Skeletal muscle satellite cell (primary cell): Measurements from ENCODE around the gene PEX26.
A peak's percentile ranks its signal among the peaks of the same experiment; 100 is the strongest.
"Not testable (repeated sequence)": the region's sequence is repeated elsewhere in the genome, so short reads cannot be mapped to it uniquely, and the experiment has no call there.

Experiments
- H3K27me3 ChIP-seq: 2 replicates; pipeline ENCODE4 v1.7.0; 2013; ENCODE audit warnings: low read length; ENCODE audit not compliant: control insufficient read depth, insufficient read depth
- H3K36me3 ChIP-seq: 2 replicates; pipeline ENCODE4 v1.7.0; 2013; ENCODE audit warnings: mild to moderate bottlenecking, control low read depth, low read length; ENCODE audit not compliant: insufficient read depth
- H3K4me1 ChIP-seq: 2 replicates; pipeline ENCODE4 v1.7.0; 2013; ENCODE audit warnings: low read length; ENCODE audit not compliant: control insufficient read depth, insufficient read depth
- H3K4me2 ChIP-seq: 2 replicates; pipeline ENCODE4 v1.7.0; 2013; ENCODE audit warnings: mild to moderate bottlenecking, low read length
- H3K4me3 ChIP-seq: 2 replicates; pipeline ENCODE4 v1.7.0; 2013; ENCODE audit warnings: low read length
- H3K9ac ChIP-seq: 2 replicates; pipeline ENCODE4 v1.7.0; 2013; ENCODE audit warnings: mild to moderate bottlenecking, low read depth, low read length, moderate library complexity
- H3K9me3 ChIP-seq: replicated peaks from 2 replicates; pipeline ENCODE4 v1.7.0; 2013; ENCODE audit warnings: mild to moderate bottlenecking, control low read depth, low read length

Gene PEX26

GRCh38 chr22:18058371-18059093 is 19.3 kb upstream of the PEX26 start:
- Histone ChIP-seq H3K36me3 (no peaks in the 10 kb centered on the region), H3K27me3 (no peaks in the 10 kb centered on the region), H3K4me3 (no peak overlapping the region), H3K4me1 (peaks cover 39% of the 10 kb centered on the region), H3K9me3 (no peaks in the 10 kb centered on the region), H3K9ac (no peak overlapping the region), H3K4me2 (no peak overlapping the region)

DNA sequence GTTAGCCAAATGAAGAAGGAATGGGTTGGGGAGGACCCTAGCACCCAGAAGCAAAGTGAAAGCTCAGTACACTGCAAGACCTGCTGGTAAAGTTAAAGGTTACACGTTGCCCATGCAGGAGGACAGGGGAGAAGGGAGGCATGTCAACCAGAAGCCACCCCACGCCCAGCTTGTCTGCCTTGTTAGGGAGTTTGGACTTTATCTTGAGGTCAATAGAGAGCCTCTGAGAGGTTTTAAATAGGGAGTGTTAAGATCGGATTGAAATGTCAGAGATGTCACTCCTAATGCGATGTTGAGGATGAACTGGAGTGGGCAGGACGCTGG is 18.7 kb upstream of the PEX26 start:
- Histone ChIP-seq H3K27me3 (no peaks in the 10 kb centered on the region), H3K36me3 (no peaks in the 10 kb centered on the region), H3K4me2 (no peak overlapping the region), H3K9ac (no peak overlapping the region), H3K9me3 (no peaks in the 10 kb centered on the region), H3K4me3 (no peak overlapping the region), H3K4me1 (peaks cover 39% of the 10 kb centered on the region)

DNA sequence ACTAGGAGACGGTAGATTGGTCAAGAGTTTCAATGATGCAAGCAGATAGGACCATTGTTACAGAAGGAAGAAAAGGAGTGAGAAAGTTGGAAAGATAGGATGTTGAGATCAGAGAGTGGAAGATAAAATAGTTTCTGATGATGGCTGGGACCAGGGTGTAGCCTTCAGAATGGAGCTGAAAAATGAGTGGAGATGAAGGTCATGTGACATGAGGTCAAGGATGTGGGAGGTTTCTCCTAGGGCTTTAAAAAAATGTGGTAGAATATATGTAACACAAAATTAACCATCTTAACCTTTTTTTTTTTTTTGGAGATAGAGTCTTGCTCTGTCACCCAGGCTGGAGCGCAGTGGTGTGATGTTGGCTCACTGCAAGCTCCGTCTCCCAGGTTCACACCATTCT is 18.3 kb upstream of the PEX26 start:
- Histone ChIP-seq H3K36me3 (no peaks in the 10 kb centered on the region), H3K9me3 (no peaks in the 10 kb centered on the region), H3K4me3 (no peak overlapping the region), H3K4me2 (no peak overlapping the region), H3K4me1 (peaks cover 39% of the 10 kb centered on the region), H3K9ac (no peak overlapping the region), H3K27me3 (no peaks in the 10 kb centered on the region)

DNA sequence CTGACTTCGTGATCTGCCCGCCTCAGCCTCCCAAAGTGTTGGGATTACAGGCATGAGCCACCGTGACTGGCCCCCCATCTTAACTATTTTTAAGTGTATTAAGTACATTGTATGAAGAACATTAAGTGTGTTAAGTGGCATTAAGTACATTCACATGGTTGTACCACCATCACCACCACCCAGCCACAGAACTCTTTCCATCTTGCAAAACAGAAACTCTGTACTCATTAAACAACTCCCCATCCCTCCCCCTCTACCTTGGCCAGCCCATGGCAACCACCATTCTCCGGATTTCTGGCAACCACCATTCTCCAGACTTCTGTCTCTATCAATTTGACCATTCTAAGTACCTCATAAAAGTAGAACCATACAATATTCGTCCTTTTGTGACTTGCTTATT is 17.8 kb upstream of the PEX26 start:
- Histone ChIP-seq H3K27me3 (no peaks in the 10 kb centered on the region), H3K9ac (no peak overlapping the region), H3K36me3 (no peaks in the 10 kb centered on the region), H3K4me3 (no peak overlapping the region), H3K4me2 (no peak overlapping the region), H3K9me3 (no peaks in the 10 kb centered on the region), H3K4me1 (peaks cover 39% of the 10 kb centered on the region)

DNA sequence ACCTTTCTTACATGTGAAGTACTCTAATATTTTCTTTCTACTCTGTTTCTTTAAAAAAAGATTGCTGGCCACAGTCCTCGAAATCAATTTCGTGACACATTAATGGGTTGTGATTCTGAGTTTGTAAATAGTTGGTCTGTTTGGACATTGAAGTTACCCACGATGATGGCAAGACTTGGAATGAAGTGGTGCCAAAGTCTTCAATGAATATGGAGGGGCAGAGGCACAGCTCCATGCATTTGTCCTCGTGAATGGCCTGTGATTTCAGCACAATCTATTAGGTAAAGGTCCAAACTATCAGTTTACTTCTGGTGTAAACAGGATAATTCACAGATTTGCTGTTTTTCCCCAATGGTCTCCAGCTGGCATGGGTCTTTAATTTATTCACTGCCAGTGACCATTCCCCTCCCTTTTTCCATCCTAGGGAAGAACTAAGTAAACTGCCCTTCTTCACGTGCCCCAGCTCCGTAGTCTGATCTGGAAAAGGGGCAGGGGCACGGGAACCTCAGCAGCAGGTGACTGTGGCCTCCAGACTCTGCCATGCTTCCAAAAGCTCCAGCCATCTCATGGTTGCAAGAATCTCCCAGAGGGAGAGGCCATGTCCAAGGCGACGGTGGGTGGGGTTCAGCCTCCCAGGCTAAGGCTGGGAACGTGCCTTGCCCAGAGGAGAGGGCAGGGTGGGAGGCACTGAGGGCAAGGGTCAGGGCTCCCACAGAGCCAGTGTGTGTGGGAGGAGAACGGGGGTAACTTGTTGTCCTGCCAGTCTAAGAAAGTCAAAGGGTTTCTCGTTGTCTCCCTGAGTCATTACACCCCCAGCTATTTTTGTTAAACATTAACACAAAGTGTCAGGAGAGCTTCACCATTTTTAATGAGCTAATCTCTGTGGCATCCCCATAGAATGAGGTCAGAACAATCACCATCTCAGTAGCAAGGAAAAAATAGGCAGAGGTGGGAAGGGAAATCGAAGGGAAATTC is 16.9 kb upstream of the PEX26 start:
- H3K27me3 ChIP-seq: peaks cover 8% of the 10 kb centered on the region
- no peak overlapping the region for H3K9ac ChIP-seq
- H3K4me1 ChIP-seq: peaks cover 34% of the 10 kb centered on the region

GRCh38 chr22:18062421-18062820 is 15.4 kb upstream of the PEX26 start:
- H3K4me3 ChIP-seq: no peak overlapping the region
- H3K36me3 ChIP-seq: no peaks in the 10 kb centered on the region
- no peak overlapping the region for H3K9ac ChIP-seq
- H3K9me3 ChIP-seq: no peaks in the 10 kb centered on the region
- H3K4me1 ChIP-seq: peaks cover 22% of the 10 kb centered on the region
- peaks cover 14% of the 10 kb centered on the region for H3K27me3 ChIP-seq
- H3K4me2 ChIP-seq: no peak overlapping the region

More for the DNA sequence above, 16.9 kb upstream of the PEX26 start:
- Histone ChIP-seq H3K36me3 (no peaks in the 10 kb centered on the region), H3K4me3 (peak overlapping the region; percentile 24), H3K4me2 (peak overlapping the region; percentile 38), H3K9me3 (no peaks in the 10 kb centered on the region)

- Histone ChIP-seq H3K9me3 (no peaks in the 10 kb centered on the region), H3K9ac (no peak overlapping the region), H3K27me3 (peaks cover 14% of the 10 kb centered on the region), H3K4me2 (no peak overlapping the region), H3K4me3 (no peak overlapping the region), H3K4me1 (peaks cover 24% of the 10 kb centered on the region), H3K36me3 (no peaks in the 10 kb centered on the region)
These were observed 14.5 kb upstream of the PEX26 start for GRCh38 chr22:18063306-18063705.

DNA sequence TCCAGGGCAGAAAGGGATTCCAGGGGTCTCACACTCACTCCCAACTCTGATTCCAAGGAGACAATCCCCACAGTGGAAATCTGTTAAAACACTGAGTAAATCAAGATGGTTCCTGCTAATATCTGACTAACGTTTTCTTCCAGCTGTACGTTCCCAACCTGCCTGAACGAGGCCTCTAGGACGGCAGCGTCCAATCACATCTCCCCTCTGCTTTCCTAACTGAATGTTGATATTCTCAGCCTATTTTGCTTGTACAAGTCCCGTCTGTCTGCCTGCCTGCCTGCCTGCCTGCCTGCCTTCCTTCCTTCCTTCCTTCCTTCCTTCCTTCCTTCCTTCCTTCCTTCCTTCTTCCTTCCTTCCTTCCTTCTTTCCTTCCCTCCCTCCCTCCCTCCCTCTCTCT is 14.1 kb upstream of the PEX26 start:
- not testable (repeated sequence) for H3K4me3 ChIP-seq, H3K36me3 ChIP-seq, H3K9ac ChIP-seq, H3K9me3 ChIP-seq, H3K4me2 ChIP-seq
- Histone ChIP-seq H3K4me1 (peaks cover 27% of the 10 kb centered on the region), H3K27me3 (peaks cover 14% of the 10 kb centered on the region)

DNA sequence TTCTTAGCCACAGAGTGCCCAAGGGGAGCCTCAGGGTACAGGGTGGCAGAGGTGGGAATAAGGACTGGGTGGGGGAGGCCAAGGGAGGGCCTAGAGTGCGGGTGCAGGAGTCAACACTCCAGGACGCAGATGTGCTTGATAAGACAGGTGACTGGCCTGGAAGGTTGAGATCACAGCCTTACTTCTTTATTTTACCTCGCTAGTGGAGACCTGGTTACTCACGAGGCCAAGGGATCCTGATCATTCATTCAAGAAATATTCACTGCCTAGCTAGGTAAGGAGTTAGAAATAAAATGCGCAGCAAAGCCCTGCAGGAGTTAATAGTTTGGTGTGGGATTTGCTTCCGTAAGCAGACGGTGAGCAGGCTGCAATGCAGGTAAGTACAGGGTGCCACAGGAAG is 13.2 kb upstream of the PEX26 start:
- Histone ChIP-seq H3K9ac (no peak overlapping the region), H3K27me3 (peaks cover 14% of the 10 kb centered on the region), H3K4me1 (peaks cover 27% of the 10 kb centered on the region), H3K4me2 (no peak overlapping the region), H3K9me3 (no peaks in the 10 kb centered on the region), H3K36me3 (no peaks in the 10 kb centered on the region), H3K4me3 (no peak overlapping the region)

GRCh38 chr22:18065256-18065655 is 12.5 kb upstream of the PEX26 start:
- Histone ChIP-seq H3K9ac (no peak overlapping the region), H3K9me3 (no peaks in the 10 kb centered on the region), H3K27me3 (peaks cover 14% of the 10 kb centered on the region), H3K4me3 (no peak overlapping the region), H3K36me3 (no peaks in the 10 kb centered on the region), H3K4me2 (no peak overlapping the region), H3K4me1 (peaks cover 27% of the 10 kb centered on the region)

DNA sequence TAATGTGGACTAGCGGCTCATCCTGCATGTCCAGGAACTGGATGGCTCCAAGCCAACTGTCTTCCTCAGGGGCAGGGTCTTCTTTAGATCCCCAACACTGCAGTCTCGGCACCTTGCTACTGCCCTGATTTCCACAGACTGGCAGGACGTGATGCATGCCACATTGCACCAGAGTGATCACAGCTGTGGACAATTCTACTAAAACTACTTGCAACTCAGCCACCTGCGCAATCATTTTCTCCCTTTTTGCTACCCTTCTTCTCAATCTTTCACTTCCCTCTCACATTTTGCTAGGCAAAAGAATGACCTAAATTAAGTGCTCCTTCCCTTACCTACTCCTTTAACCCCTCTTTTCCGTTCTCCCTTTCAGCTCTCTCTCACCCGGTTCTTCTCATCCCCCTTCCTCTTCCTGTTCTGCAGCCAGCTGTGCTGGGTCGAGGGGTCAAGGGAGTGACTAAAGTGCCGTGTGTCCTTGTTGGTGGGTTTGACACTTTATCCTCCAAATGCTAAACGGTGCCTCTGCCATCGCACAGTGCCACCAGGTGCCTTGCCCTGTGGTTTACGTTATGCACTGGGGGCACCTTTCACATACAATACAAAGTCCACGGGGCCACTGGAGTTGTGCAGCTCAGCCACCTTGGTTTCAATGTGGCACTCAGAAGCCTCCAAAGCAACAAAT is 11.5 kb upstream of the PEX26 start:
- Histone ChIP-seq H3K27me3 (peaks cover 14% of the 10 kb centered on the region), H3K36me3 (no peaks in the 10 kb centered on the region), H3K9ac (no peak overlapping the region), H3K4me2 (no peak overlapping the region), H3K4me1 (peaks cover 19% of the 10 kb centered on the region), H3K9me3 (no peaks in the 10 kb centered on the region), H3K4me3 (no peak overlapping the region)
